H1 (cell line): ENCODE data around the gene IPO11. TPM values are rescaled to one million over a fixed set of nuclear protein-coding genes. Genes with fewer than 3 reads are reported as not detected.

Experiments
- CBX8 ChIP-seq: fragments of 300-800, 300-1000 bp; sonication (generic); IDR thresholded peaks from 2 replicates; pipeline ENCODE4 v1.7.1; 2016; ENCODE audit warnings: low read depth, low read length, borderline replicate concordance
- CEBPB ChIP-seq: IDR thresholded peaks from 2 replicates; pipeline ENCODE4 v1.6.1; 2012; ENCODE audit warnings: low read depth, low read length
- CTBP2 ChIP-seq: IDR thresholded peaks from 2 replicates; pipeline ENCODE4 v1.7.0; 2011; ENCODE audit warnings: borderline replicate concordance, mild to moderate bottlenecking, moderate library complexity, mixed read lengths, low read length; ENCODE audit not compliant: insufficient read depth, insufficient read length
- SP2 ChIP-seq: IDR thresholded peaks from 2 replicates; pipeline ENCODE4 v1.6.1; 2012; ENCODE audit warnings: mild to moderate bottlenecking, low read length, inconsistent platforms
- SP4 ChIP-seq: IDR thresholded peaks from 2 replicates; pipeline ENCODE4 v1.6.1; 2012; ENCODE audit warnings: low read length, inconsistent platforms
- SUZ12 ChIP-seq: fragments of 200-600 bp; sonication (generic); IDR thresholded peaks from 2 replicates; pipeline ENCODE4 v1.6.1; 2012; ENCODE audit warnings: mild to moderate bottlenecking, inconsistent platforms, low read length, moderate library complexity, mixed read lengths
- ZNF274 ChIP-seq: IDR thresholded peaks from 2 replicates; pipeline ENCODE4 v1.7.0; 2012; ENCODE audit warnings: low read length, borderline replicate concordance; ENCODE audit errors: extremely low read depth
- polyA plus RNA-seq, 7 experiments: library from polyadenylated mRNA; depleted of rRNA in 3 of 7; stranded (reverse) in 5 of 7; unstranded in 2 of 7; fragments of >200 nt in 5 of 7; fragments of 200-250 nt in 2 of 7; gene quantifications; 1 replicate in 5 of 7; 2 replicates in 1 of 7; 4 replicates in 1 of 7; pipeline versions ENCODE4 v1.2.1 to v1.2.3, GENCODE V29; 2011 to 2013; ENCODE audit warnings: missing spikeins in 2 of 7, mixed read lengths in 2 of 7
- total RNA-seq: library from RNA; stranded (reverse); fragmentation: NEBNext Ultra II Directional; extraction: Animal tissue kit (Norgen Biotek cat#: 25700); gene quantifications from 2 replicates; pipeline ENCODE4 v1.2.1, GENCODE V29; 2021
- TF ChIP-seq, protein P1 (sequence below): IDR thresholded peaks from 2 replicates; pipeline ENCODE4 v1.6.1; 2011; ENCODE audit warnings: low read length, improper control_type of control experiment
- TF ChIP-seq, protein P2 (sequence below): fragments of 300-600 bp; sonication (generic); IDR thresholded peaks from 2 replicates; pipeline ENCODE4 v1.7.1; 2012; ENCODE audit warnings: low read length, moderate library complexity, mild to moderate bottlenecking, inconsistent platforms; ENCODE audit not compliant: insufficient replicate concordance

IPO11 gene
- total and polyA plus RNA-seq, 2 of the 8 experiments (the other 6 are each of a cell fraction or from before 2014, with no cell fraction given), result 23.6 to 64.4 TPM

- TF ChIP-seq ZNF274 (no peak), CEBPB (no peak), SUZ12 (no peak), CBX8 (no peak), CTBP2 (no peak), SP4 (no peak), SP2 (no peak)
- TF ChIP-seq, protein P1, sequence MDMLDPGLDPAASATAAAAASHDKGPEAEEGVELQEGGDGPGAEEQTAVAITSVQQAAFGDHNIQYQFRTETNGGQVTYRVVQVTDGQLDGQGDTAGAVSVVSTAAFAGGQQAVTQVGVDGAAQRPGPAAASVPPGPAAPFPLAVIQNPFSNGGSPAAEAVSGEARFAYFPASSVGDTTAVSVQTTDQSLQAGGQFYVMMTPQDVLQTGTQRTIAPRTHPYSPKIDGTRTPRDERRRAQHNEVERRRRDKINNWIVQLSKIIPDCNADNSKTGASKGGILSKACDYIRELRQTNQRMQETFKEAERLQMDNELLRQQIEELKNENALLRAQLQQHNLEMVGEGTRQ, result no peak
- TF ChIP-seq, protein P2, sequence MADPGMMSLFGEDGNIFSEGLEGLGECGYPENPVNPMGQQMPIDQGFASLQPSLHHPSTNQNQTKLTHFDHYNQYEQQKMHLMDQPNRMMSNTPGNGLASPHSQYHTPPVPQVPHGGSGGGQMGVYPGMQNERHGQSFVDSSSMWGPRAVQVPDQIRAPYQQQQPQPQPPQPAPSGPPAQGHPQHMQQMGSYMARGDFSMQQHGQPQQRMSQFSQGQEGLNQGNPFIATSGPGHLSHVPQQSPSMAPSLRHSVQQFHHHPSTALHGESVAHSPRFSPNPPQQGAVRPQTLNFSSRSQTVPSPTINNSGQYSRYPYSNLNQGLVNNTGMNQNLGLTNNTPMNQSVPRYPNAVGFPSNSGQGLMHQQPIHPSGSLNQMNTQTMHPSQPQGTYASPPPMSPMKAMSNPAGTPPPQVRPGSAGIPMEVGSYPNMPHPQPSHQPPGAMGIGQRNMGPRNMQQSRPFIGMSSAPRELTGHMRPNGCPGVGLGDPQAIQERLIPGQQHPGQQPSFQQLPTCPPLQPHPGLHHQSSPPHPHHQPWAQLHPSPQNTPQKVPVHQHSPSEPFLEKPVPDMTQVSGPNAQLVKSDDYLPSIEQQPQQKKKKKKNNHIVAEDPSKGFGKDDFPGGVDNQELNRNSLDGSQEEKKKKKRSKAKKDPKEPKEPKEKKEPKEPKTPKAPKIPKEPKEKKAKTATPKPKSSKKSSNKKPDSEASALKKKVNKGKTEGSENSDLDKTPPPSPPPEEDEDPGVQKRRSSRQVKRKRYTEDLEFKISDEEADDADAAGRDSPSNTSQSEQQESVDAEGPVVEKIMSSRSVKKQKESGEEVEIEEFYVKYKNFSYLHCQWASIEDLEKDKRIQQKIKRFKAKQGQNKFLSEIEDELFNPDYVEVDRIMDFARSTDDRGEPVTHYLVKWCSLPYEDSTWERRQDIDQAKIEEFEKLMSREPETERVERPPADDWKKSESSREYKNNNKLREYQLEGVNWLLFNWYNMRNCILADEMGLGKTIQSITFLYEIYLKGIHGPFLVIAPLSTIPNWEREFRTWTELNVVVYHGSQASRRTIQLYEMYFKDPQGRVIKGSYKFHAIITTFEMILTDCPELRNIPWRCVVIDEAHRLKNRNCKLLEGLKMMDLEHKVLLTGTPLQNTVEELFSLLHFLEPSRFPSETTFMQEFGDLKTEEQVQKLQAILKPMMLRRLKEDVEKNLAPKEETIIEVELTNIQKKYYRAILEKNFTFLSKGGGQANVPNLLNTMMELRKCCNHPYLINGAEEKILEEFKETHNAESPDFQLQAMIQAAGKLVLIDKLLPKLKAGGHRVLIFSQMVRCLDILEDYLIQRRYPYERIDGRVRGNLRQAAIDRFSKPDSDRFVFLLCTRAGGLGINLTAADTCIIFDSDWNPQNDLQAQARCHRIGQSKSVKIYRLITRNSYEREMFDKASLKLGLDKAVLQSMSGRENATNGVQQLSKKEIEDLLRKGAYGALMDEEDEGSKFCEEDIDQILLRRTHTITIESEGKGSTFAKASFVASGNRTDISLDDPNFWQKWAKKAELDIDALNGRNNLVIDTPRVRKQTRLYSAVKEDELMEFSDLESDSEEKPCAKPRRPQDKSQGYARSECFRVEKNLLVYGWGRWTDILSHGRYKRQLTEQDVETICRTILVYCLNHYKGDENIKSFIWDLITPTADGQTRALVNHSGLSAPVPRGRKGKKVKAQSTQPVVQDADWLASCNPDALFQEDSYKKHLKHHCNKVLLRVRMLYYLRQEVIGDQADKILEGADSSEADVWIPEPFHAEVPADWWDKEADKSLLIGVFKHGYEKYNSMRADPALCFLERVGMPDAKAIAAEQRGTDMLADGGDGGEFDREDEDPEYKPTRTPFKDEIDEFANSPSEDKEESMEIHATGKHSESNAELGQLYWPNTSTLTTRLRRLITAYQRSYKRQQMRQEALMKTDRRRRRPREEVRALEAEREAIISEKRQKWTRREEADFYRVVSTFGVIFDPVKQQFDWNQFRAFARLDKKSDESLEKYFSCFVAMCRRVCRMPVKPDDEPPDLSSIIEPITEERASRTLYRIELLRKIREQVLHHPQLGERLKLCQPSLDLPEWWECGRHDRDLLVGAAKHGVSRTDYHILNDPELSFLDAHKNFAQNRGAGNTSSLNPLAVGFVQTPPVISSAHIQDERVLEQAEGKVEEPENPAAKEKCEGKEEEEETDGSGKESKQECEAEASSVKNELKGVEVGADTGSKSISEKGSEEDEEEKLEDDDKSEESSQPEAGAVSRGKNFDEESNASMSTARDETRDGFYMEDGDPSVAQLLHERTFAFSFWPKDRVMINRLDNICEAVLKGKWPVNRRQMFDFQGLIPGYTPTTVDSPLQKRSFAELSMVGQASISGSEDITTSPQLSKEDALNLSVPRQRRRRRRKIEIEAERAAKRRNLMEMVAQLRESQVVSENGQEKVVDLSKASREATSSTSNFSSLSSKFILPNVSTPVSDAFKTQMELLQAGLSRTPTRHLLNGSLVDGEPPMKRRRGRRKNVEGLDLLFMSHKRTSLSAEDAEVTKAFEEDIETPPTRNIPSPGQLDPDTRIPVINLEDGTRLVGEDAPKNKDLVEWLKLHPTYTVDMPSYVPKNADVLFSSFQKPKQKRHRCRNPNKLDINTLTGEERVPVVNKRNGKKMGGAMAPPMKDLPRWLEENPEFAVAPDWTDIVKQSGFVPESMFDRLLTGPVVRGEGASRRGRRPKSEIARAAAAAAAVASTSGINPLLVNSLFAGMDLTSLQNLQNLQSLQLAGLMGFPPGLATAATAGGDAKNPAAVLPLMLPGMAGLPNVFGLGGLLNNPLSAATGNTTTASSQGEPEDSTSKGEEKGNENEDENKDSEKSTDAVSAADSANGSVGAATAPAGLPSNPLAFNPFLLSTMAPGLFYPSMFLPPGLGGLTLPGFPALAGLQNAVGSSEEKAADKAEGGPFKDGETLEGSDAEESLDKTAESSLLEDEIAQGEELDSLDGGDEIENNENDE, result no peak
Observed at GRCh38 chr5:62574599-62574998, 162.0 kb downstream of the IPO11 start (continued).
